GM13977 (cell line): ENCODE measurements around the gene AP5Z1.

ENCODE experiments used
- DNase-seq: peaks from one replicate; pipeline ENCODE4 v3.0.0; 2012; ENCODE audit warnings: low spot score
- in situ Hi-C: fragments of 300-500 bp; cut with MboI; formaldehyde crosslinking; loops from one replicate; pipeline ENCODE4 v1.12.0; 2022; ENCODE audit warnings: low sequenced_read_pairs, low pct_unique_long_range_greater_than_20kb, mixed read lengths, inconsistent platforms; ENCODE audit not compliant: unreplicated experiment
- TF ChIP-seq, protein P1 (sequence below): IDR thresholded peaks from 2 replicates; pipeline ENCODE4 v1.5.1; 2012; ENCODE audit warnings: mild to moderate bottlenecking, control low read depth; ENCODE audit not compliant: insufficient read depth; ENCODE audit errors: extremely low read depth, missing control alignments

Gene AP5Z1

DNA sequence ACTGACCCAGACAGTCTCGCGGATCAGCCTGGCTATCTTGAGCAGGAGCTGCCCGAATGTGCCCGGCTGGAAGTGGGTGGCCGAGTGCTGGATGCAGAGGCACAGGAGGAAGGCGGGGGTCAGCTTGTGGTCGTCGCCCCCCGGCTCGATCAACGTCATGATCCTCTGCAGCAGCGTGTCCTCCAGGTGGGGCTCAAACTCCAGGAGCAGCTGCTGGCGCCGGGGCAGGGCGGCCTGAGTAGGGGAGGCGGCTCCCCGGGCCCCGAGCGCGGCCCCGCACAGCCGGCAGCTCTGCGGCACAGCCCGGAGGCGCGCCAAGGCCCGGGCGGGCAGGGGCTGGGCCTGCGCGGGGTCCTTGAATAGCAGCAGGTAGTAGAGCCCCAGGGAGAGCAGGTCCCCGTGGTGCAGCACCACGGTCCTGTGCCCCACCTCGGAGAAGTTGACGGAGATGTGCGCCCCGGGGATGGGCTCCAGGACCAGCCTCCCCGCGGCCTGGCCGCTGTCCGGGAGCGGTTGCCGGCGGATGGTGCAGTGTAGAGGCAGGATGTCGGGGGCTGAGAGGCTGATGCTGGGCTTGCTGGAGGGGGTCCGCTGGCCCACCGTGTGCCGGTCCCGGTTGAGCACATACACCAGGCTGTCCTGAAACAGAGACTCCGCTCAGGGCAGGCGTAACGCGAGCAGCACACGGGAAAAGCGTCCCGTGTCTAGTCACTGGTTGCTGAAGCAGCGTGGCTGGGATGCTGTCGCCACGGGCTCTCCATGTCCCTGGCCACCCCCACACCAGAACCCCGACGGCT is 59.4 kb downstream of the AP5Z1 start:
- TF ChIP-seq, protein P1, sequence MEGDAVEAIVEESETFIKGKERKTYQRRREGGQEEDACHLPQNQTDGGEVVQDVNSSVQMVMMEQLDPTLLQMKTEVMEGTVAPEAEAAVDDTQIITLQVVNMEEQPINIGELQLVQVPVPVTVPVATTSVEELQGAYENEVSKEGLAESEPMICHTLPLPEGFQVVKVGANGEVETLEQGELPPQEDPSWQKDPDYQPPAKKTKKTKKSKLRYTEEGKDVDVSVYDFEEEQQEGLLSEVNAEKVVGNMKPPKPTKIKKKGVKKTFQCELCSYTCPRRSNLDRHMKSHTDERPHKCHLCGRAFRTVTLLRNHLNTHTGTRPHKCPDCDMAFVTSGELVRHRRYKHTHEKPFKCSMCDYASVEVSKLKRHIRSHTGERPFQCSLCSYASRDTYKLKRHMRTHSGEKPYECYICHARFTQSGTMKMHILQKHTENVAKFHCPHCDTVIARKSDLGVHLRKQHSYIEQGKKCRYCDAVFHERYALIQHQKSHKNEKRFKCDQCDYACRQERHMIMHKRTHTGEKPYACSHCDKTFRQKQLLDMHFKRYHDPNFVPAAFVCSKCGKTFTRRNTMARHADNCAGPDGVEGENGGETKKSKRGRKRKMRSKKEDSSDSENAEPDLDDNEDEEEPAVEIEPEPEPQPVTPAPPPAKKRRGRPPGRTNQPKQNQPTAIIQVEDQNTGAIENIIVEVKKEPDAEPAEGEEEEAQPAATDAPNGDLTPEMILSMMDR: no peak
- DNase-seq: no peak
- in situ Hi-C loops: loop anchor here (25.0 kb wide), 1 partner anchor 253 kb away; no protein-coding TSS in a partner anchor

DNA sequence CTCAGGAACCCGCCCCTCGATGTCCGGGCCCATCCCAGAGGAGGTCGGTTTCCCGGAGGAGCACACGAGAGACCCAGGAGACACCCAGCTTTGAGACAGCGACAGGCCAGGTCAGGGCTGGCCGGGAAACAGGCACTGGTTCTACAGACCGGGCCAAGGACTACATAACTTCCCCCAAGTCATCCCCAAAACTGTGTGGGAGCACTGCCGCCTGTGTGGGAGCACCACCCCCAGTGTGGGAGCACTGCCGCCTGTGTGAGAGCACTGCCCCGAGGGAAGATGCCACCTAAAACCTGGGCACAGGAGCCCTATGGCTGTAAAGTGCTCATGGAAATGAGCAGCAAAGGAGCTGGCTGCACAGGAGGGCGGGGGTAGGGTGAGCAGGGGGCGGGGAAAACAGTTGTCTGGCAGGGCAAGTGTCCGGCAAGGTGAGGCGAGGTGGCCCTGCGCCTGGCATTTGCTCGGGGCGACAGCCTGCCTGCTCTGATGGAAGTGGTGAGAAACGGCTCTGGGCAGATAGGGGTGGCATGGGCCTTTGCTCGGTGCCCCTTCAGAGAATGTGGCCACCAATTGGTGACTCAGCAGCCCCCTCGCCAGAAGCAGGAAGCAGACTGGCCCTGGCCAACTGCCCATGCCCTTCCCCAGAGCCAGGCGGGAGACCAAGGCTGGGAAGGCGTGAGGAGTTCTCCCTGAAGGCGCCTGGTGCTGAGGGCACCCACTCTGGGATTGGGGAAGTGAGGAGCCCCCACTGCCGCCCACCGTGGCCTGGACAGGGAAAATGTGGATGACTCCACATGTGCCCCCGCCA is 60.2 kb downstream of the AP5Z1 start:
- in situ Hi-C loops: loop anchor here (25.0 kb wide), 1 partner anchor 252 kb away; no protein-coding TSS in a partner anchor
- DNase-seq: no peak
- TF ChIP-seq, protein P1: no peak

DNA sequence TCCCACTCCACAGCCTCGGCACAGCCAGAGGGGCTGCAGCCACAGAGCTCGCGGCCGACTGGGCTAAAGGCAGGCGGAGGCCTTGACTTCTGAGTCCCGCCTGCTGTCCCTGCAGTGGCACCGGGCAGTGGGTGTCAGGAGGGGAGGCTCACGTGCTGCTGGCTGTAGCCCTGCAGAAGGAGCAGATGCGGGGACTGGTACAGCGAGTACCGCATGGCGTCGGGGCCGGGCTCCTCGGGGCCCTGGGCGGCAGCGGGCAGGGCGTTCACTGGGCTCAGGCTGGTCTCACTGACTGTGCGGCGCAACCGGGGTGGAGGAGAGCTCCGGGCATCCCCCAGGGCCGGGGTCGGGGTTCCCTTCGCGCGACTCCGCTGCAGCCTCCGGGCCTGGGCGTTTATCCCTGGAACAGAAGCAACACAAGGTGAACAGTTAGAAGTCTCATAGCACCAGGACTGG is 60.8 kb downstream of the AP5Z1 start:
- no peak for DNase-seq
- TF ChIP-seq, protein P1: no peak
- in situ Hi-C loops: loop anchor here (25.0 kb wide), 1 partner anchor 251 kb away; no protein-coding TSS in a partner anchor

DNA sequence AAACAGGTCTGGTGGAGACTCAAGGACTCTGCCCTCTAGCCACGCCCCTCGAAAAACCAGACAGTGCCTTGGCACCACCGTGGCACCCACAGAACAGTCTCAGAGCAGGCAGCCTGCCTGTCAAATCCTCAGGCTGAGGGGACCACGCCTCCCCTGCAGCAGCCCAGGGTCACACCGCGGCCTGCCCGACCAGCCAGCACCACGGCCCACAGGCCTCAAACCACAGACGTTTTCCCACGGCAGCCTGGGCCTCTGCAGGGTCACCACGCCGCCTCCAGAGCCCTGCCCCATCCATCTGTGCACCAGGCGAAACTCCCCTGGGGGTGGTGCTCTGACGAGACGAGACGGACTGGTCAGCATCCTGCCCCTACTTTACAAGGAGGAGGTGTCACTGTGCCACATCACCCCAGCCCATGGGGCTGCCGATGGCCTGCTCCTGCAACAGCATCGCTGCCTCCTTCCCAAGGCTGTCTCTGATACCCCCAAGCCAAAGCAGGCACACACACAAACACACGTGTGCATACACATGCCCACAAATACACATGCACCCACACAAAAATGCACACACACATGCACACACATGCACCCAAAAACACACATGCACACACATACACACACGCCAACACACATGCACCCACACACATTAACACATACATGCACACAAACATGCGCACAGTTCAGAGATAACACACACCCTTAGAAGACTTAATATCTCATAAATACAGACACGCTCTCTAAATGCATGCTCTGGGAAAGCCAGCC is 61.8 kb downstream of the AP5Z1 start:
- in situ Hi-C loops: loop anchor here (25.0 kb wide), 1 partner anchor 250 kb away; no protein-coding TSS in a partner anchor
- TF ChIP-seq, protein P1: no peak
- no peak for DNase-seq

DNA sequence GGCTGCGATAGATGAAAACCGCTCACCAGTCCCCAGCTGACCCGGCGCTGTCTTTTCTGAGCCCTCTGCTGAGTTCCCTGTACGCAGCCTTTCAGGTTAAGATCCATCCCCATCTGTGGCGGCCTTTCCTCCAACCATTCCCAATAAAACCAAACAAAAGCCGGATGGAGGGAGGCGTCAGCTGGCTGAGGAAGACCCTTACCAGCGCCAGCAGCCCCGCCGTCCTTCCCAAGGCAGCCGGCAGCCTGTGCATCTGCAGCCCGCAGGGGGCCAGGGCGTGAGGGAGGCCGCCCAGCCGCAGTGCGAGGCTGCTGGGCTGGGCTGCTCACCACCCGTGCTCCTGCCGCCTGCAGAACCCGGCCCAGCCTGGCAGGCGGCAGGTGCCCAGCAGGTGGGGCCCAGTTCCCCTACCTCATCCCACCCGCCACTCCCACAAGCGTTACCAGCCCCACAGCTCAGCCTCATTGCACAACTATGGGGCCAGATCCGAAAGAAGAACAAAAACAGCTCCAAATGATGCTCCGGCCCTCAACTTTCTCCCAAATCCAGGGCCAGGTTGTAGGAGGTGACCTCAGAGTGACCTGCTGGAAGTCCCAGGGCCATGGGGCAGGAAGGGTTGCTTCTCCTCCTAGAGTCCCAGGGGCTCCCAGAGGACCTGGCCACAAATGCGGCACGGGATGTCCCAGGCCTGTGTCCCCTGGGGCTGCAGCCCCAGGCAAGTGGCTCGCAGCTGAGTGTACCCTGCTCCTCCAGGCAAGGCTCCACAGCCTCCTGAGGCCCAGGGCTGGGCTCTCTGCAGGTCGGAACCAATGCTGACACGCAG is 62.6 kb downstream of the AP5Z1 start:
- TF ChIP-seq, protein P1: no peak
- in situ Hi-C loops: loop anchor here (25.0 kb wide), 1 partner anchor 249 kb away; no protein-coding TSS in a partner anchor
- DNase-seq: no peak
